SK-N-SH treated with all-trans-retinoic acid at 6 μM for 48 hours (cell line): ENCODE measurements around the gene VEGFC.

Experiments
- ATAC-seq: fragments of 200-7000 bp; cut with Tn5 transposase; 3 replicates; pipeline ENCODE4 v1.9.1; 2020; ENCODE audit warnings: mild to moderate bottlenecking, moderate library complexity
- ARNTL ChIP-seq: fragments of 450-650 bp; formaldehyde crosslinking; IDR thresholded peaks from 2 replicates; pipeline ENCODE4 v1.5.0; 2020; ENCODE audit warnings: low read depth, mild to moderate bottlenecking, moderate library complexity, borderline replicate concordance
- BACH2 ChIP-seq: fragments of 250-450 bp; sonication (Bioruptor Pico); IDR thresholded peaks from 2 replicates; pipeline ENCODE4 v1.9.0; 2021; ENCODE audit warnings: mild to moderate bottlenecking, borderline replicate concordance
- CSDC2 ChIP-seq: fragments of 250-450 bp; sonication (Bioruptor Pico); IDR thresholded peaks from 2 replicates; pipeline ENCODE4 v1.5.0; 2020; ENCODE audit warnings: mild to moderate bottlenecking, moderate library complexity
- ESRRG ChIP-seq: fragments of 250-450 bp; sonication (Bioruptor Pico); IDR thresholded peaks from 2 replicates; pipeline ENCODE4 v1.6.1; 2021; ENCODE audit warnings: mild to moderate bottlenecking
- GLIS3 ChIP-seq: fragments of 250-450 bp; sonication (Bioruptor Pico); IDR thresholded peaks from 2 replicates; pipeline ENCODE4 v1.5.0; 2020; ENCODE audit warnings: mild to moderate bottlenecking, moderate library complexity
- ISL1 ChIP-seq: fragments of 250-450 bp; sonication (Bioruptor Pico); IDR thresholded peaks from 2 replicates; pipeline ENCODE4 v2.1.2; 2022; ENCODE audit warnings: mild to moderate bottlenecking, moderate library complexity
- OSR1 ChIP-seq: fragments of 250-450 bp; sonication (Bioruptor Pico); IDR thresholded peaks from 2 replicates; pipeline ENCODE4 v1.8.0; 2022; ENCODE audit warnings: moderate library complexity, mild to moderate bottlenecking, inconsistent platforms
- PPARA ChIP-seq: fragments of 250-450 bp; sonication (Bioruptor Pico); IDR thresholded peaks from 2 replicates; pipeline ENCODE4 v1.5.0; 2020; ENCODE audit warnings: mild to moderate bottlenecking, borderline replicate concordance
- RARB ChIP-seq: fragments of 250-450 bp; sonication (Bioruptor Pico); IDR thresholded peaks from 2 replicates; pipeline ENCODE4 v1.8.0; 2021; ENCODE audit warnings: mild to moderate bottlenecking, moderate library complexity
- SNAI2 ChIP-seq: fragments of 250-450 bp; sonication (Bioruptor Pico); IDR thresholded peaks from 2 replicates; pipeline ENCODE4 v1.5.0; 2020; ENCODE audit warnings: mild to moderate bottlenecking, moderate library complexity
- TCF4 ChIP-seq: fragments of 250-450 bp; sonication (Bioruptor Pico); IDR thresholded peaks from 2 replicates; pipeline ENCODE4 v1.8.0; 2021; ENCODE audit warnings: mild to moderate bottlenecking, moderate library complexity, borderline replicate concordance
- TOX ChIP-seq: fragments of 250-450 bp; sonication (Bioruptor Pico); IDR thresholded peaks from 2 replicates; pipeline ENCODE4 v1.8.0; 2021; ENCODE audit warnings: mild to moderate bottlenecking, moderate library complexity, borderline replicate concordance
- ZC3H10 ChIP-seq: fragments of 250-450 bp; sonication (Bioruptor Pico); IDR thresholded peaks from 2 replicates; pipeline ENCODE4 v1.5.1; 2021; ENCODE audit warnings: mild to moderate bottlenecking, moderate library complexity
- ZFP3 ChIP-seq: fragments of 250-450 bp; sonication (Bioruptor Pico); IDR thresholded peaks from 2 replicates; pipeline ENCODE4 v1.5.0; 2020; ENCODE audit warnings: mild to moderate bottlenecking, moderate library complexity
- ZFP30 ChIP-seq: fragments of 450-650 bp; formaldehyde crosslinking; IDR thresholded peaks from 2 replicates; pipeline ENCODE4 v1.5.0; 2022; ENCODE audit warnings: mild to moderate bottlenecking, moderate library complexity
- ZNF565 ChIP-seq: fragments of 450-650 bp; formaldehyde crosslinking; conservative IDR thresholded peaks from 2 replicates; pipeline ENCODE4 v1.5.0; 2020; ENCODE audit warnings: low read depth, mild to moderate bottlenecking, moderate library complexity
- ZNF70 ChIP-seq: fragments of 450-650 bp; formaldehyde crosslinking; IDR thresholded peaks from 2 replicates; pipeline ENCODE4 v1.5.0; 2020; ENCODE audit warnings: mild to moderate bottlenecking, moderate library complexity
- ZNF8 ChIP-seq: fragments of 450-650 bp; formaldehyde crosslinking; IDR thresholded peaks from 2 replicates; pipeline ENCODE4 v1.5.0; 2020; ENCODE audit warnings: mild to moderate bottlenecking, moderate library complexity
- TF ChIP-seq, protein P1 (sequence below): fragments of 250-450 bp; sonication (Bioruptor Pico); IDR thresholded peaks from 2 replicates; pipeline ENCODE4 v1.5.0; 2020; ENCODE audit warnings: mild to moderate bottlenecking, moderate library complexity
- TF ChIP-seq, protein P2 (sequence below): fragments of 250-450 bp; sonication (Bioruptor Pico); IDR thresholded peaks from 2 replicates; pipeline ENCODE4 v1.8.0; 2021; ENCODE audit warnings: low read depth, mild to moderate bottlenecking, moderate library complexity, borderline replicate concordance
- TF ChIP-seq, protein P3 (sequence below): fragments of 250-450 bp; sonication (Bioruptor Pico); IDR thresholded peaks from 2 replicates; pipeline ENCODE4 v1.5.1; 2020; ENCODE audit warnings: low read depth, mild to moderate bottlenecking, moderate library complexity
- TF ChIP-seq, protein P4 (sequence below): fragments of 250-450 bp; sonication (Bioruptor Pico); IDR thresholded peaks from 2 replicates; pipeline ENCODE4 v1.5.1; 2021; ENCODE audit warnings: mild to moderate bottlenecking, moderate library complexity

Gene VEGFC

DNA sequence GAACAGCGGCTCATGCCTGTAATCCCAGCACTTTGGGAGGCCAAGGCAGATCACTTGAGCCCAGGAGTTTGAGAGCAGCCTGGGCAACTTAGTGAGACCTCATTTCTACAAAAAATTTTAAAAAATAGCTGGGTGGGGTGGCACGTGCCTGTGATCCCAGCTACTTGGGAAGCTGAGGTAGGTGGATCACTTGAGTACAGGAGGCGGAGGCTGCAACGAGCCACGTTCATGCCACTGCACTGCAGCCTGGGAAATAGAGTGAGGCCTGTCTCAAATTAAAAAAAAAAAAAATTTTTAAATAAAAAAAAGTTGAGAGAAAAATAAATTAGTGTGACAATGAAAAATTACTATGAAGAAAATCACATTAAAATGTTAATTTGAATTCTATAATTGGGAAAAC, 10.5 kb downstream of the VEGFC start:
- TF ChIP-seq TOX (CRISPR knock-in tag) = no peak
- TF ChIP-seq SNAI2 = no peak
- TF ChIP-seq OSR1 = no peak
- TF ChIP-seq BACH2 = no peak
- no peak for TF ChIP-seq CSDC2
- ATAC-seq = no peak

DNA sequence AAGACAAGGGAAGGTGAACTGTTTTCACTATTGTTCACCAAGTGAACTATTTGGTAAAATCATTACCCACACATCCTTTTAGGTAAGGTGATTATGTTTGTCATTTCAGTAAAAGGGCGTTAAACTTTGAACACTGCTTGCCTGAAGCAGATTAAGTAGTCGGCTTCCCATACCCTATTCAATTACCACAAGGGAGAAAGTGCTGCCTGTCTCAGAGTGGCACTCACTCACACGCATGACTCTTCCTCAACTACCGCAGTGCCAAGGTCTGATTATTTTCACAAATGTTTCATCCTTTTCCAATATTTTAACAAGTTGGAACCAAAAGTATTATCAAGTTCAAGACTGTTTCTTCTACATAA, 11.0 kb downstream of the VEGFC start:
- peak; percentile 12 for ATAC-seq
- no peak for TF ChIP-seq RARB

DNA sequence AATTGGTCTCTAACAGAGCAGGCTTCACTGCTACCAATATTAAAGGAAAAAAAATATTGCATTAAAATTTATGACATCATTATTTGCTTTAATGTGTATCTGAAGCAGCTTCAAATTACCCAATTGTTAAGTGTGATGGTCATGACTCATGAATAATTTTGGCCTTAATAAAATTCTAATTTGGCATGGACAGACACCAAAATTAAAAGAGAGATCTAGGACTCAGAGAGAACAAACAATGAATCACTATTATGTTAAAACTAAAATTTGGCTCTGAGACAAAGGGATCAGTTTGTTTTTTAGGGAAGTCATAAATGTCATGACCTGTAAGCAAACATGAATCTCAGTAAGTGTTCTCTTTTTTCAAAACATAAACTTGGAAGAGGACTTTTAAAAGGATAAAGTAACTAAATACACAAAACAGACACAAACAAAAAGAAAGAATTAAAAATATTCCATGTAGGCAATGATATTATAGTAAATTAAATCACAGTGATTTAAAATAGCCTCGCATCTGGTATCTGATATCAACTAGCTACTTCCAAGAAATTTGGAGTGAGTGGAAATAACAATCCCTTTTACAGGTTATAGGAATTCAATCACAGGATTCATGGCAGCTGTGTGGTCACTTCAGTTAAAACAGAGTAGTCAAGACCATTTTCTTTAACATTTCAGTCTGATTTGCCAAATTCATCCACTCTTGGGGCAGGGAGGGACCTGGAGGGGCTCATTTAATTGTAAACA, 11.6 kb downstream of the VEGFC start:
- TF ChIP-seq ESRRG (no peak), TCF4 (no peak), RARB (no peak), PPARA (no peak), ZFP3 (CRISPR knock-in tag) (no peak), TOX (CRISPR knock-in tag) (no peak), ISL1 (no peak), BACH2 (no peak), ZC3H10 (CRISPR knock-in tag) (no peak; the same call in 1 of the 2 replicates), ZNF70 (no peak)
- TF ChIP-seq, protein P1, sequence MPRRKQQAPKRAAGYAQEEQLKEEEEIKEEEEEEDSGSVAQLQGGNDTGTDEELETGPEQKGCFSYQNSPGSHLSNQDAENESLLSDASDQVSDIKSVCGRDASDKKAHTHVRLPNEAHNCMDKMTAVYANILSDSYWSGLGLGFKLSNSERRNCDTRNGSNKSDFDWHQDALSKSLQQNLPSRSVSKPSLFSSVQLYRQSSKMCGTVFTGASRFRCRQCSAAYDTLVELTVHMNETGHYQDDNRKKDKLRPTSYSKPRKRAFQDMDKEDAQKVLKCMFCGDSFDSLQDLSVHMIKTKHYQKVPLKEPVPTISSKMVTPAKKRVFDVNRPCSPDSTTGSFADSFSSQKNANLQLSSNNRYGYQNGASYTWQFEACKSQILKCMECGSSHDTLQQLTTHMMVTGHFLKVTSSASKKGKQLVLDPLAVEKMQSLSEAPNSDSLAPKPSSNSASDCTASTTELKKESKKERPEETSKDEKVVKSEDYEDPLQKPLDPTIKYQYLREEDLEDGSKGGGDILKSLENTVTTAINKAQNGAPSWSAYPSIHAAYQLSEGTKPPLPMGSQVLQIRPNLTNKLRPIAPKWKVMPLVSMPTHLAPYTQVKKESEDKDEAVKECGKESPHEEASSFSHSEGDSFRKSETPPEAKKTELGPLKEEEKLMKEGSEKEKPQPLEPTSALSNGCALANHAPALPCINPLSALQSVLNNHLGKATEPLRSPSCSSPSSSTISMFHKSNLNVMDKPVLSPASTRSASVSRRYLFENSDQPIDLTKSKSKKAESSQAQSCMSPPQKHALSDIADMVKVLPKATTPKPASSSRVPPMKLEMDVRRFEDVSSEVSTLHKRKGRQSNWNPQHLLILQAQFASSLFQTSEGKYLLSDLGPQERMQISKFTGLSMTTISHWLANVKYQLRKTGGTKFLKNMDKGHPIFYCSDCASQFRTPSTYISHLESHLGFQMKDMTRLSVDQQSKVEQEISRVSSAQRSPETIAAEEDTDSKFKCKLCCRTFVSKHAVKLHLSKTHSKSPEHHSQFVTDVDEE (CRISPR knock-in tag) = no peak
- TF ChIP-seq, protein P2, sequence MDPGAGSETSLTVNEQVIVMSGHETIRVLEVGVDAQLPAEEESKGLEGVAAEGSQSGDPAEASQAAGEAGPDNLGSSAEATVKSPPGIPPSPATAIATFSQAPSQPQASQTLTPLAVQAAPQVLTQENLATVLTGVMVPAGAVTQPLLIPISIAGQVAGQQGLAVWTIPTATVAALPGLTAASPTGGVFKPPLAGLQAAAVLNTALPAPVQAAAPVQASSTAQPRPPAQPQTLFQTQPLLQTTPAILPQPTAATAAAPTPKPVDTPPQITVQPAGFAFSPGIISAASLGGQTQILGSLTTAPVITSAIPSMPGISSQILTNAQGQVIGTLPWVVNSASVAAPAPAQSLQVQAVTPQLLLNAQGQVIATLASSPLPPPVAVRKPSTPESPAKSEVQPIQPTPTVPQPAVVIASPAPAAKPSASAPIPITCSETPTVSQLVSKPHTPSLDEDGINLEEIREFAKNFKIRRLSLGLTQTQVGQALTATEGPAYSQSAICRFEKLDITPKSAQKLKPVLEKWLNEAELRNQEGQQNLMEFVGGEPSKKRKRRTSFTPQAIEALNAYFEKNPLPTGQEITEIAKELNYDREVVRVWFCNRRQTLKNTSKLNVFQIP = no peak
- ATAC-seq = peak; percentile 41

DNA sequence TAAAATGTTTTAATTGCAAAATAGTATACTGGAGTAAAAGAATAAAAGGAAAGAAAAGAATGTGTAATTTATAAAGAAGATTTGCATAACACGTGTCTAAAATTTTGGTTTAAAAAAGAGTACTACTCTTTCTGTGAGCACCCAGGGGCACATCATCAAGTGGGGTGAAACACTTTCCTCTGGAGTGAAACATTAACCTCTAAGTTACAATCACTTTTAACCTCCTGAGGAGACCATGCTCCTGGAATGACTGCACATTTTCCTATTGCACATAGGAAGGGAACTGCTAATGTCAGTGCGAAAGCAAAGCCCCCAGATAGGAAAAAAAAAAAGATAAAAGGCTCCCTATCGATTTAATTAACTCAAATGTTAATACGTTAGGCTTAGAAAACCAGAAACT, 13.3 kb downstream of the VEGFC start:
- no peak for ATAC-seq
- TF ChIP-seq, protein P3, sequence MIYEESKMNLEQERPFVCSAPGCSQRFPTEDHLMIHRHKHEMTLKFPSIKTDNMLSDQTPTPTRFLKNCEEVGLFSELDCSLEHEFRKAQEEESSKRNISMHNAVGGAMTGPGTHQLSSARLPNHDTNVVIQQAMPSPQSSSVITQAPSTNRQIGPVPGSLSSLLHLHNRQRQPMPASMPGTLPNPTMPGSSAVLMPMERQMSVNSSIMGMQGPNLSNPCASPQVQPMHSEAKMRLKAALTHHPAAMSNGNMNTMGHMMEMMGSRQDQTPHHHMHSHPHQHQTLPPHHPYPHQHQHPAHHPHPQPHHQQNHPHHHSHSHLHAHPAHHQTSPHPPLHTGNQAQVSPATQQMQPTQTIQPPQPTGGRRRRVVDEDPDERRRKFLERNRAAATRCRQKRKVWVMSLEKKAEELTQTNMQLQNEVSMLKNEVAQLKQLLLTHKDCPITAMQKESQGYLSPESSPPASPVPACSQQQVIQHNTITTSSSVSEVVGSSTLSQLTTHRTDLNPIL = no peak
- no peak for TF ChIP-seq CSDC2
- TF ChIP-seq ARNTL (CRISPR knock-in tag) = no peak
- TF ChIP-seq OSR1 = no peak
- no peak for TF ChIP-seq TCF4
- no peak for TF ChIP-seq BACH2
- TF ChIP-seq, protein P1 (CRISPR knock-in tag) = no peak
- TF ChIP-seq GLIS3 (CRISPR knock-in tag) = no peak
- TF ChIP-seq SNAI2 = no peak
- TF ChIP-seq ZFP30 = no peak
- no peak for TF ChIP-seq ISL1
- no peak for TF ChIP-seq RARB
- no peak for TF ChIP-seq ZC3H10 (CRISPR knock-in tag)
- TF ChIP-seq ZNF70 = no peak
- TF ChIP-seq PPARA = no peak
- no peak for TF ChIP-seq ZNF8 (CRISPR knock-in tag)
- no peak for TF ChIP-seq TOX (CRISPR knock-in tag)
- TF ChIP-seq, protein P2 = no peak
- no peak for TF ChIP-seq ZNF565
- TF ChIP-seq, protein P4, sequence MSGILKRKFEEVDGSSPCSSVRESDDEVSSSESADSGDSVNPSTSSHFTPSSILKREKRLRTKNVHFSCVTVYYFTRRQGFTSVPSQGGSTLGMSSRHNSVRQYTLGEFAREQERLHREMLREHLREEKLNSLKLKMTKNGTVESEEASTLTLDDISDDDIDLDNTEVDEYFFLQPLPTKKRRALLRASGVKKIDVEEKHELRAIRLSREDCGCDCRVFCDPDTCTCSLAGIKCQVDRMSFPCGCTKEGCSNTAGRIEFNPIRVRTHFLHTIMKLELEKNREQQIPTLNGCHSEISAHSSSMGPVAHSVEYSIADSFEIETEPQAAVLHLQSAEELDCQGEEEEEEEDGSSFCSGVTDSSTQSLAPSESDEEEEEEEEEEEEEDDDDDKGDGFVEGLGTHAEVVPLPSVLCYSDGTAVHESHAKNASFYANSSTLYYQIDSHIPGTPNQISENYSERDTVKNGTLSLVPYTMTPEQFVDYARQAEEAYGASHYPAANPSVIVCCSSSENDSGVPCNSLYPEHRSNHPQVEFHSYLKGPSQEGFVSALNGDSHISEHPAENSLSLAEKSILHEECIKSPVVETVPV (CRISPR knock-in tag) = no peak
